ENCODE measurements around the gene RPL23. TPM values are rescaled to one million over a fixed set of nuclear protein-coding genes. Genes with fewer than 3 reads are reported as not detected.

RPL23 gene
- total and polyA plus RNA-seq, 2 experiments from 2014 or later = 491 to 1,384 TPM

DNA sequence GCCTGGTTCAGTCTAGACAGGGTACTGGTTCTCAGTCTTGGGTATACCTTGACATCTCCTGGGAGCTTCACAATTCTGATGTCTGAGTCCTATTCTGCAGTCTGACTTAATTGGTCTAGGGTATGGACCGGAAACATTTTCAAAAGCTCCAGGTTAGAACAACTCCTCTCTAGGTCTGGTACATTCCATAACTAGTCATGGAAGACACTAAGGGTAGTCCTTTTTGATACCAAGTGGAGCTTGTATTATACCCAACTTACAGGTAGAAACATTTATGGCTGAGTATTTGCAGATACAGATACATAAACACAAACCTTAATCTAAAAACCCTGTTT, 5.0 kb downstream of the RPL23 start:
- 100% methylated on average over 1 of the region's 1 CpG for WGBS (ENCODE audit: low lambda C conversion rate, missing lambda C conversion rate)

DNA sequence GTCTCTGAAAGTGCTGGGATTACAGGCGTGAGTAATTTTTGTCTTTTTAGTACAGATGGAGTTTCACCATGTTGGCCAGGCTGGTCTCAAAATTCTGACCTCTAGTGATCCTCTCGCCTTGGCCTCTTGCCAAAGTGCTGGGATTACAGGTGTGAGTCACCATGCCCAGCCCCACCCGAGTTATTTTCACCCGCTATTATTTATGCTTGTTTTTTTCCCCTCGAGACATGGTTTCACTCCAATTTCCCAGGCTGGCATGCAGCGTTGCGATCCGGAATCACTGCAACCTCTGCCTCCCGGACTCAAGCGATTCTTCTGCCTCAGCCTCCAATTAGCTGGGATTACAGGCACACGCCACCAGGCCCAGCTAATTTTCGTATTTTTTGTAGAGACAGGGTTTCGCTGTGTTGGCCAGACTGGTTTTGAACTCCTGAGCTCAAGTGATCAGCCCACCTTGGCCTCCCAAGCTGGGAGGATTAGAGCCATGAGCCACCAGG, 9.2 kb downstream of the RPL23 start:
- peak overlapping the region; percentile 62 for H3K27ac ChIP-seq
- no peaks in the 10 kb centered on the region for H3K4me1 ChIP-seq (ENCODE audit: insufficient read depth)
- peak overlapping the region; percentile 20 for H3K4me2 ChIP-seq
- H3K9me2 ChIP-seq (replicated peaks; ENCODE audit: insufficient read depth) = no peaks in the 10 kb centered on the region
- H4K20me1 ChIP-seq (ENCODE audit: insufficient read depth, poor library complexity, severe bottlenecking) = no peaks in the 10 kb centered on the region
- no peak overlapping the region for H3K4me3 ChIP-seq
- H3K27me3 ChIP-seq = no peaks in the 10 kb centered on the region
- no peaks in the 10 kb centered on the region for H3K36me3 ChIP-seq (replicated peaks; ENCODE audit: insufficient read depth, low read depth)
- no peaks in the 10 kb centered on the region for H3K9me3 ChIP-seq (ENCODE audit: low read depth)
- 70% methylated on average over 13 of the region's 13 CpGs for WGBS (ENCODE audit: low lambda C conversion rate, missing lambda C conversion rate)
- peaks cover 4% of the 10 kb centered on the region for H3K79me2 ChIP-seq
- no peak overlapping the region for H2AFZ ChIP-seq
- peak; percentile 49 for DNase-seq (ENCODE audit: low spot score)
- TF ChIP-seq, protein P1, sequence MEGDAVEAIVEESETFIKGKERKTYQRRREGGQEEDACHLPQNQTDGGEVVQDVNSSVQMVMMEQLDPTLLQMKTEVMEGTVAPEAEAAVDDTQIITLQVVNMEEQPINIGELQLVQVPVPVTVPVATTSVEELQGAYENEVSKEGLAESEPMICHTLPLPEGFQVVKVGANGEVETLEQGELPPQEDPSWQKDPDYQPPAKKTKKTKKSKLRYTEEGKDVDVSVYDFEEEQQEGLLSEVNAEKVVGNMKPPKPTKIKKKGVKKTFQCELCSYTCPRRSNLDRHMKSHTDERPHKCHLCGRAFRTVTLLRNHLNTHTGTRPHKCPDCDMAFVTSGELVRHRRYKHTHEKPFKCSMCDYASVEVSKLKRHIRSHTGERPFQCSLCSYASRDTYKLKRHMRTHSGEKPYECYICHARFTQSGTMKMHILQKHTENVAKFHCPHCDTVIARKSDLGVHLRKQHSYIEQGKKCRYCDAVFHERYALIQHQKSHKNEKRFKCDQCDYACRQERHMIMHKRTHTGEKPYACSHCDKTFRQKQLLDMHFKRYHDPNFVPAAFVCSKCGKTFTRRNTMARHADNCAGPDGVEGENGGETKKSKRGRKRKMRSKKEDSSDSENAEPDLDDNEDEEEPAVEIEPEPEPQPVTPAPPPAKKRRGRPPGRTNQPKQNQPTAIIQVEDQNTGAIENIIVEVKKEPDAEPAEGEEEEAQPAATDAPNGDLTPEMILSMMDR (IDR thresholded peaks at IDR 0.05; ENCODE audit: poor library complexity) = no peak
- TF ChIP-seq EZH2 (IDR thresholded peaks at IDR 0.05; ENCODE audit: borderline replicate concordance) = no peak
- no peak for TF ChIP-seq EZH2phosphoT487 (IDR thresholded peaks at IDR 0.05; ENCODE audit: low read depth, severe bottlenecking, unreplicated experiment)

More for the DNA sequence above, 5.0 kb downstream of the RPL23 start:
- H3K4me3 ChIP-seq = no peak overlapping the region
- H3K79me2 ChIP-seq = peaks cover 39% of the 10 kb centered on the region
- no peak overlapping the region for H2AFZ ChIP-seq
- H3K9me3 ChIP-seq (ENCODE audit: low read depth) = no peaks in the 10 kb centered on the region
- H3K27me3 ChIP-seq = no peaks in the 10 kb centered on the region
- H3K4me2 ChIP-seq = no peak overlapping the region
- no peaks in the 10 kb centered on the region for H3K36me3 ChIP-seq (replicated peaks; ENCODE audit: insufficient read depth, low read depth)
- H3K27ac ChIP-seq = no peak overlapping the region
- H3K4me1 ChIP-seq (ENCODE audit: insufficient read depth) = peaks cover 15% of the 10 kb centered on the region
- DNase-seq (ENCODE audit: low spot score) = no peak
- H3K9me2 ChIP-seq (replicated peaks; ENCODE audit: insufficient read depth) = no peaks in the 10 kb centered on the region
- peaks cover 27% of the 10 kb centered on the region for H4K20me1 ChIP-seq (ENCODE audit: insufficient read depth, poor library complexity, severe bottlenecking)
- TF ChIP-seq EZH2phosphoT487 (IDR thresholded peaks at IDR 0.05; ENCODE audit: low read depth, severe bottlenecking, unreplicated experiment) (no peak), EZH2 (IDR thresholded peaks at IDR 0.05; ENCODE audit: borderline replicate concordance) (no peak)
- TF ChIP-seq, protein P1 (IDR thresholded peaks at IDR 0.05; ENCODE audit: poor library complexity) = no peak

DNA sequence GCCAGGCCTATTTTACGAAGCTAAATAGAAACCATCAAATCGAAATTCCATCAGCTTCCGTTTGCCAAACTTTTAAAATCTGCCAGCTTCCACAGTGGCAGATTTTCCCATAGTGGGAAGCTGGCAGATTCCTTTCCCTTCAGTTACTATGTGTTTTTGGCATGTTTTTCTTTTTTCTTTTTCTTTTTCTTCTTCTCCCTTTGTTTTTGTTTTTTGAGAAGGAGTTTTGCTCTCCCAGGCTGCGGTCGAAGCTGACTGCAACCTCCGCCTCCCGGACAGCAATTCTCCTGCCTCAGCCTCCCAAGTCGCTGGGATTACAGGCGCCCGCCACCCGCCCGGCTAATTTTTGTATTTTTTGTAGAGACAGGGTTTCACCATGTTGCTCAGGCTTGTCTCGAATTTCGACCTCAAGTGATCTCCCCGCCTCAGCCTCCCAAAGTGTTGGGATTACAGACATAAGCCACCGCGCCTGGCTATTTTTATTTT, 27.7 kb downstream of the RPL23 start:
- Histone ChIP-seq H3K27me3 (no peaks in the 10 kb centered on the region), H3K79me2 (peaks cover 40% of the 10 kb centered on the region), H3K4me2 (peak overlapping the region; percentile 84), H3K9me3 (ENCODE audit: low read depth) (no peaks in the 10 kb centered on the region), H3K4me3 (peak overlapping the region; percentile 33), H4K20me1 (ENCODE audit: insufficient read depth, poor library complexity, severe bottlenecking) (no peaks in the 10 kb centered on the region), H3K27ac (peak overlapping the region; percentile 99), H3K9me2 (replicated peaks; ENCODE audit: insufficient read depth) (no peaks in the 10 kb centered on the region), H3K4me1 (ENCODE audit: insufficient read depth) (peaks cover 13% of the 10 kb centered on the region), H2AFZ (peak overlapping the region; percentile 67), H3K36me3 (replicated peaks; ENCODE audit: insufficient read depth, low read depth) (no peaks in the 10 kb centered on the region)
- no peak for TF ChIP-seq EZH2phosphoT487 (IDR thresholded peaks at IDR 0.05; ENCODE audit: low read depth, severe bottlenecking, unreplicated experiment)
- TF ChIP-seq, protein P1 (IDR thresholded peaks at IDR 0.05; ENCODE audit: poor library complexity) = no peak
- no peak for TF ChIP-seq EZH2 (IDR thresholded peaks at IDR 0.05; ENCODE audit: borderline replicate concordance)
- no peak for DNase-seq (ENCODE audit: low spot score)
- 96% methylated on average over 17 of the region's 17 CpGs for WGBS (ENCODE audit: low lambda C conversion rate, missing lambda C conversion rate)

All from hepatocyte (in vitro differentiated cells).